ENCODE measurements around the gene ZNF618.

Gene ZNF618

DNA sequence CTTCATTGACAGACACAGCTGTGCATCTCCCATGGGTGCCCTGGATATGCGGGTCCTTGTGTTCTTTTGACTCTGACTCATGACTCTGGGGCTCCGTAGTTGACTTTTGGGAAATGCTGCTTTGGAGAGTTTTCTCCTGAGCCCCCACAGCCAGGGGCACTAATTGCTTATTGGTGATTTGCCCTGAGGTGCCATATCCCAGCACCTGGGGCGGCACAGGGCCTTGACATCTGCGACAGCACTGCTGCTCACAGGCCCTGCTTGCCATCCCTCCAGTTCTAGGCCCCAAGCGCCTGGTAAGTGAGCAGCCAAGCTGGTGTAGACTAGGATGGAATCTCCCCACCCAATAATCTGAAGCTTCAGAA lies 126.9 kb downstream of the ZNF618 start:
- peak; percentile 45 for DNase-seq

DNA sequence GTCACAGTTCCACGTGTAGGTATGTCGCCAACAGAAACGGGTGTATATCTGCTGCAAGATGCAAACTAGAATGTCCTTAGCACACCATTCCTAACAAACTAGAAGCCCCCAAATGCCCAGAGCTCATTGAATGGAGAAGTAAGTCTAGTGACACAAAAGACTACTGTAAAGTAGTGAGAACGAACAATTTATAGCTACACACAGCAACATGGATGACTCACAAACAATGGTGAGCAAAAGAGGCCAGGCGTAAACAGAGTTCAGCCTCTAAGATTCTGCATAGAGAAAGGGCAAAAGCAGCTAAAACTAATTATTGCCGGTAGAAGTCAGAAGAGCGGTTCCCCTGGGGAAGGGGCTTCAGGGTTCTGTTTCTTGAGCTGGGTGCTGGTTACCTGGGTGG lies 127.2 kb downstream of the ZNF618 start:
- no peak for DNase-seq

DNA sequence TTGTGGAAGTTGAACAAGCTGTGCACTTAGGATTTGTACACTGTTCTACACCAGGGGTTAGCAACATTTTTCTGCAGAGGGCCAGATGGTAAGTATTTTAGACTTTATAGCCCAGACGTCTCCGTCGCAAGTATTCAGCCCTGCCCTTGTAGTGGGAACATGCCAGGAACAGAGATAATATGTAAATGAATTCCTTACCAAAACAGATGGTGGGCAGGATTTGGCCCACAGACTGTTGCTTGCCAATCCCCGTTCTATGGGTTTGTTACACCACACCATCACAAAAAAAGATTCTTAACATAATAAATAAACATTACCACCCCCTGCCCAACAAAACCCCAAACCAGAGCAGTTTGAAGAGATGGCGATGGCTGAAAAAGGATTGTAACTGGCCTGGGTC lies 127.6 kb downstream of the ZNF618 start:
- DNase-seq = peak; percentile 17

GRCh38 chr9:114004221-114004716 lies 128.2 kb downstream of the ZNF618 start:
- peak; percentile 33 for DNase-seq

DNA sequence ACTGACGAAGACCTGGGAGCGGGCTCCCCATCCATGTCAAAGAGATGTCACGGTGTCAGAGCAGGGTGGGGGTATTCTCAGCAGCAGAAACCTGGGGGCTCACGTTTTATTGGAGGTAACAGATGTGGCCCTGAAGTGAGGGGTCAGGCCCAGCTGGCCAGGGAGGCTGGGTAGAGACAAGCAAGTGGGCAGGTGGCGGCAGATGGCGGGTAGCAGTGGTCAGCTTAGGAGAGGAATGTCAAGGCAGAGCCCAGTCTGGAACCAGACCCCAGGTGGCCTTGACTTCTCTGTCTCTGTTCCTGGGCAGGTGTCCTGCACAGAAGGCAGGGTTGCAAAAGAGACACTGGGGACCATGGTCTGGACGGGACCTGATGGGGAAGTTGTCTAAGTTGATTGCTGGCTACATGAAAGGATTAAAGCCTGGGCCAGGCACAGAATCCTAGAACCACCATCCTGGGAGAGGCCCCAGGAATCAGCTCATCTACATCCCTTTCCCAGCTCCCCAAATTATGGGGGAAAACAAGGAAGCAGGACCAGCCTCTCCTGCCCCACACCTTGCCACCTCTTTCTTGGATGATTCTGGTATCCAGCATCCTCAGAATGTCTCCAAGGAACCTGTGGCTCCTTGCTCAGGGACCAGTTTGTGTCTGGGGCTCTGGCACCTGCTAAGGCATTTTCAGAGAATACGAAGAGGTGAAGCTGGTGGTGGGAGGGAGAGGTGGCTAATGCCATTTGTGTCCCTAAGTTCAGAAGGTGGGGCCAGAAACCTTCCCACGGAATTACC lies 129.5 kb downstream of the ZNF618 start:
- peak; percentile 35 for DNase-seq

- peak; percentile 38 for DNase-seq
Observed at GRCh38 chr9:114006155-114006550, 130.0 kb downstream of the ZNF618 start.

DNA sequence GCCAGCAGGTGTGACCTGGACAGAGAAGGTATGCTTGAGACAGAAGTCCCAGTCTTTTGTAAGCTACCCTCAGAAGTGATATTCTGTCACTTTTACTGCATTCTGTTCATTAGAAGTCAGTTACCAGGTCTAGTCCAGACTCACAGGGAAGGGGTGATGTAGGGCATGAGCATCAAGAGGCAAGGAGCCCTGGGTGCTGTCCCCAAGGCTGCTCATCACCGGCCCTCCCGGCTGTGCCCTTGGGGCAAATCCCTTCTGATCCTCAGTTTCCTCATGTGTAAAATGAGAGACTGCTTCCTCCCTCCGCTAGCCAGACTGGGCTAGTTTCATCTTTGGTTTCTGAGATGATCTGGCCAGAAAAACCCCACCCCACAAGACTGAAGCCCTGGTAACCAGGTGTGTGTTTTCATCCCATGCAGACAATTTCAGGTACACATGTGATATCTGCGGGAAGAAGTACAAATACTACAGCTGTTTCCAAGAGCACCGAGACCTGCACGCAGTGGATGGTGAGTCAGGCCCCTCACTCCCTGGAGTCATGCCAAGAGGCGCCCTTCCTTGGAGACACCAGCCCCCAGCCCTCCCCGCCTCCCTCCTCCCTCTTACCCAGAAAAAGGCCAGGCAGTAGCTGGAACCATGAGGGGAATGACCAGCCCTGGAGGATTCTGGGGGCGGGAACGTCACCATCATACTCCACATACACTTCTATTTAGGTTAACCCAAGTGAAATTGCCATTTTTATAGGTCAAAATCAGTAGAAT lies 131.0 kb downstream of the ZNF618 start:
- DNase-seq = peak; percentile 33

- peak; percentile 37 for DNase-seq
Observed at GRCh38 chr9:114007991-114008666, 132.0 kb downstream of the ZNF618 start.

DNA sequence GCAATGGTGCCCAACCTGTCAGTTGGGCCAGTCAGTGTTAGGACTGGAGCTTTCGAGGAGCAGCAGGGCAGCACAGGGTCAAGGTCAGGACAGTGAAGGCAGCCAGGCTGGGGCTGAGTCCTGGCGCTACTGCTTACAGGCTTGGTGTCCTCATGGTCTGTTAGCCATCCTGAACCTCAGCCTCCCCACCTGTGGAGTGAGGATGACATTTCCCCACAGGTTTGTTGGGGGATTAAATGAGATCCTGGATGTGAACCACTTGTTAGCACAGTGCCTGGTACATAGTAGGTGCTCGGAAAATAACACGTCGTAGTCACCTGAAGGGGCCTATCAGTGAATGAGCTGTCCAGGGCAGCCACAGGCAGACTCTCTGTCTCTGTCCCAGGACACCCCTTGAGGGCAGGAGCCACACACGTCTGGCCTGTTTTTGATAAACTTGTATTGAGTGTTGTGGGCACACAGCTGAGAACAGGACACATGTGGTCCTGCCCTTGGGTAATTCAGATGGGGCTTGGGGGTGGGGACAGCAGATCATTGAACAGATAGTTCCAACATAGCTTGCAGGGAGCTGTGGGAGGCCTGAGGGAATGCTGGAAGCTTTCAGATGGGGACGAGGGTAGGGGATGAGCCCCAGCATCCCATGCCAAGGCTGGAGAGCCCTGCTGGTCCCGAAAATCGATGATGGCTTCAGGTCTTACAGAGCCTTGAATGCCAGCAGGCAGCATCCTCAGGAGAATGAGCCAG lies 132.7 kb downstream of the ZNF618 start:
- DNase-seq = peak; percentile 24

DNA sequence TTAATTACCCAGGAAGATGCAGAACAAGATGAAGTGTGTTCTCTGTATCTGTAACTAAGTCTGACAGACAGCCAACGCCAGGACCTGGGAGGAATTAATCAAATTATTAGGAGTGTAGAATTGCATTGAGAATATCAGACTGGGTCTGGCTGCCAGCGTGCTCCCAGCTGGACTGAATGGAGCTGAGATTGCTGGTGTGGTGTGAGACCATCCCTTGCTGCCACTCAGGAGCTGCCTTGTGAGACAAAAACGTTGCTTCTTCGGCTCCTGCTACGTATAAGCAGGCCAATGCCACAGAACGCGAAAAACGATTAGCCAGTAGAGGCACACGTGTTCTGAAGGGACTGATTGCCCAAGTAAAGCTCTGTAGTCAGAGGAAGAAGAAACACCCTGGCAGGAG lies 135.2 kb downstream of the ZNF618 start:
- no peak for DNase-seq

- no peak for DNase-seq
Observed at GRCh38 chr9:114012126-114012525, 136.0 kb downstream of the ZNF618 start.

DNA sequence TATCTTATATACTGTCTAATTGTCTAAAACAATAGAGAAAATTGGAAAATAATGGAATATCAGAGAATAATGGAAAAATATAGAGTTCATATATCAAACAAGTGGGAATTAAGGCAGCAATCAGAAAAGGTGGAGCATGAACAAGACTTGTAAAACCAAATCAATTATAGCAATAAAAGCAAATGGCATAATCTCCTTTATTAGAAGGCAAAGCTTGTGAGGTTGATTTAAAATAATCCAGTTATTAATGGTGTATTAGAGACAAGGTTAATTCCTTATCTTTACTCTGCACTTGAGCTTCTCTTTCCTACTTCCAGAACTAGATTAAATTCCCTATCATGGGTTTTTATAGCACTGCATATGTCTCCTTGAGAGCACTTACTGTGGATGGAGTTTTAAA lies 137.9 kb downstream of the ZNF618 start:
- DNase-seq = no peak

- no peak for DNase-seq
Observed at GRCh38 chr9:114015607-114016006, 139.5 kb downstream of the ZNF618 start.

DNA sequence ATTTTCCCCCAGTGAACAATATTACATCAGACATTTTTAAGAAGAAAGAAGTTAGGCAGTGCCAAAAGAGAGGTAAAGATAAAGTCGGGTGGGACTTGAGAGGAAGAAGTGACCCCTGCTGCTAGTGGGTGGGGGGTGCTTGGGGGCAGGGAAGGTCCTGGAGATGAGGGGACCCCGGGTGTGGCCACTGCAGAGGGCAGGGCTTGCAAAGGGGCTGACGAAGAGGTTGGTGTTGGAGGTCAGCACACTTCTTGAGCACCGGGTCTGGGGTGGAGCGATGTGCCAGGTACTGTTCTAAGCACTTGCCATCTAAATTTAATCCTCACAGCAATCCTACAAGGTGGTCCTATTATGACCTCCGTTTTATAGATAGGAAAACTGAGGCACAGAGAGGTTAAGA lies 140.0 kb downstream of the ZNF618 start:
- no peak for DNase-seq

DNA sequence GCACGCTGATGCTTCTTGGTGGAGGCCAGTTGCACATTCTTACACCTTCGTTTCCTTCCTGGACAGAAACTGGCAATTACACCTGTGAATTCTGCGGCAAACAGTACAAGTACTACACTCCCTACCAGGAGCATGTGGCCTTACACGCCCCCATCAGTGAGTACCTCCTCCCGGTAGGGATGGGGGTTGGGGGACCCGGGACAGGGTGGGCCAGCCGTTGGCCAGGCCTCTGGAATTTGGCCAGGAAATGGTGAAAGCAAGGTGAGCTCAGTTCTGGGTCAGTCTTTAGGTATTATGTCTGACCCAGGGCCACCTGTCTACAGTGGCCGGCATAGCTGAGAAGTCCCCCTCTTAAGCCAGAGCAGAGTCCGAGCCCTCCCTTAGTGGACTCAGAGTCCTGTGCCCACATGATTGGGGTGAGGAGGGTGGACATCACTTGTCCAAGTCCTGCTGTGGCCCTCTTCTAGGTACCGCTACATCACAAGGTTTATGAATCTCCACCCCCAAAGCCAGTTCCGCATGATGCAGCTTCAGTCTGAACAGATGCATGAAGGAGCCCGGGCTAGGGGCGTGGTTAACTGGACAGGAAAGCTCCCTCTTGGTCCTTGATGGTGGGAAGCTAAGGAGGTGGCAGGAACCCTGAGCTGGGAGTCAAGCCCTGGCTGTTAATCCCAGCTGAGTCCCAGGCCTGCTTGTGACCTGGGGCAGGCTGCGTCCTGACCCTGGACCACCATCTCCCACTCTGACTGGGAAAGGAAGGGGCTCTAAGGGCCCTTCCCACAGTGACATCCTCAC lies 140.7 kb downstream of the ZNF618 start:
- no peak for DNase-seq

- DNase-seq = peak; percentile 48
Observed at GRCh38 chr9:114017741-114018715, 141.9 kb downstream of the ZNF618 start.

- DNase-seq = no peak
Observed at GRCh38 chr9:114021578-114021977, 145.5 kb downstream of the ZNF618 start.

DNA sequence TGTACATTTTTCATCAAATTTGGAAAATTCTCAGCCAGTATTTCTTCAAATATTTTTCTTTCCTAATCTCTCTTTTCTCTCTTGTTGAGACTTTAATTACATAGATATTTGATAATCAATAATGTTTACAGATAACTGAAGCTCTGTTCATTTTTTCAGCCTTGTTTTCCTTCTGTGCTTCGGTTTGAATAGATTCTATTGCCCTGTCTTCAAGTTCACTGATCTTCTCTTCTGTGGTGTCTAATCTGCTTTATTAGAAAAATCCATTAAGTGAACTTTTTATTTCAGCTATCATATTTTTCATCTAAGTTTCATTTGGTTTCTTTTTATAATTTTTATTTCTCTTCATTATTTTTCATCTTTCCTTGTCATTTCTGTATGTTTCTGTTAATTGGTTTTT lies 147.9 kb downstream of the ZNF618 start:
- DNase-seq = no peak

- DNase-seq = no peak
Observed at GRCh38 chr9:114025196-114025753, 149.2 kb downstream of the ZNF618 start.

DNA sequence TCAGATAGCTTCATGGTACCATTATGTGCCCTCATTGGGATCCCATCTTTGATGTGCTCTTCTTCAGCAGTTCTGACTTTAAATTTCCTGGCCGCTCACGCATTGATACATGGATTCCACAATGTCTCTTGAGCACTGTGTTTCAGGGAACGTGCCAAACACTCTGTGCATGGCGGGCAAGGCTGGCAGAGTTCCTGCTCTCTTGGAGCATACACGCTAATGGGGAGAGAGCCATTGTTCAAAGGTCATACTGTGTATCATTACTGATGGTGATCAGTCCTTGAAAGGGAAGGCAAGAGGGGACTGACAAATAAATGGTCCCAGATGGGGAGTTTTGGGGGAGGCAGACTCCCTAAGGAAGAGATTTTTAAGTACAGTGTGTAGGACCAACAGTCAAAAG lies 149.7 kb downstream of the ZNF618 start:
- no peak for DNase-seq

Measured in activated CD8-positive, alpha-beta memory T cell treated with anti-CD3 and anti-CD28 coated beads for 24 hours (primary cell).